Sciatic nerve (tissue), 2 donors: Measurements from ENCODE around the gene CNTN5. TPM values are rescaled to one million over a fixed set of nuclear protein-coding genes. Genes with fewer than 3 reads are reported as not detected.
"Not testable (repeated sequence)": the region's sequence is repeated elsewhere in the genome, so short reads cannot be mapped to it uniquely, and the experiment has no call there.

Experiments used
- ATAC-seq: fragments of 200-7000 bp; cut with Tn5 transposase; one replicate; pipeline ENCODE4 v1.9.1; 2020; ENCODE audit warnings: mild to moderate bottlenecking, moderate library complexity
- DNase-seq: peaks from one replicate; pipeline ENCODE4 v3.0.0-alpha.2; 2020; ENCODE audit warnings: low spot score
- intact Hi-C: fragments of 100-400 bp; cut with DNase I; formaldehyde crosslinking; loops from one replicate; pipeline ENCODE4 v1.14.2; 2022
- total RNA-seq: library from RNA; stranded (reverse); fragmentation: NEBNext Ultra II Directional; extraction: Animal tissue kit (Norgen Biotek cat#: 25700); gene quantifications from one replicate; pipeline ENCODE4 v1.2.1, GENCODE V29; 2021
- donor health status: DM: no; HTN: no; CAD: no.
- donor health status: DM: no; HTN: no; CAD: no.

The CNTN5 gene
- total RNA-seq, 1 donor from 2014 or later: not detected

GRCh38 chr11:99791354-99791753, 770.6 kb downstream of the CNTN5 start:
- DNase-seq (no peak), ATAC-seq (no peak)
- intact Hi-C loops: no loop called here

GRCh38 chr11:99795999-99796398, 775.2 kb downstream of the CNTN5 start:
- intact Hi-C loops: no loop called here
- ATAC-seq (no peak), DNase-seq (no peak)

DNA sequence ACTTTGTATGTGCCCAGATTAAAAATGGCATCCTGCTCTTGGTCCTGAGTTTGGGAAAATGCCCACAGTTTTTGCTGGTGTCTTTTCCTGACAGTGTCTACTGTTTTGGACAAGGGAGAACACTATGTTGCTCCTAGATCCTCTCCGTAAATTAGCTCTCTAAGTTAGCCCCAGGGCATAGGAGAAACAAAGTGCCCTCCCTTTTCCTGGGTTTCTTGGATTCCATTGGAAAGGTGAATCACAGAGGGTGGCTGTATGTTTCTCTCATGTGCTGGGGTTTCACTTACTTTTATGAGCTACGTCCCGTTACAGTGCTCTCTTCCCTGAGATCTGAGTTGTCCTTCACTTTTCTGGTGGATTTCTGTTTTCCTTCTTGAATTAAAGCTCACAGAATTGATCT, 782.8 kb downstream of the CNTN5 start:
- DNase-seq: no peak
- no peak for ATAC-seq
- intact Hi-C loops: no loop called here

DNA sequence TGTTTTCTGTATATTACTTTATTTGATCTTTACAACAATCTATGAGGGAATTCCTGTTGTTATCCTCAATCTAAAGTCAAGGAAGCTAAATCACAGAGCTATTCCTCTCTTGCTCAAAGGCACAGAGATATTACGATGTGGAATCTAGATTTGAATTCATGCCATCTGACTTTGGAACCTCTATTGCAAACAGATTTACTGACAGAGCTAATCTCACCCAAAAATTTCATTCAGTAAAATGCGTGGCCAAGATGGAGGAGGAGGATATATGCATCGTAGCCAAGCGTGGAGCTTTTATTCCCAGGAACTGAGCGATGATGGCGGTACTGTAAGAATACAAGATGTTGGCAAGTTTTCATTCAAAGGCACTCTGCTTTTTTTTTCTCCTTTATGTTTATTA, 791.8 kb downstream of the CNTN5 start:
- no peak for ATAC-seq
- intact Hi-C loops: no loop called here

GRCh38 chr11:99814021-99814420, 793.3 kb downstream of the CNTN5 start:
- ATAC-seq (no peak), DNase-seq (no peak)
- intact Hi-C loops: no loop called here

More for the DNA sequence above, 791.8 kb downstream of the CNTN5 start:
- DNase-seq: no peak

DNA sequence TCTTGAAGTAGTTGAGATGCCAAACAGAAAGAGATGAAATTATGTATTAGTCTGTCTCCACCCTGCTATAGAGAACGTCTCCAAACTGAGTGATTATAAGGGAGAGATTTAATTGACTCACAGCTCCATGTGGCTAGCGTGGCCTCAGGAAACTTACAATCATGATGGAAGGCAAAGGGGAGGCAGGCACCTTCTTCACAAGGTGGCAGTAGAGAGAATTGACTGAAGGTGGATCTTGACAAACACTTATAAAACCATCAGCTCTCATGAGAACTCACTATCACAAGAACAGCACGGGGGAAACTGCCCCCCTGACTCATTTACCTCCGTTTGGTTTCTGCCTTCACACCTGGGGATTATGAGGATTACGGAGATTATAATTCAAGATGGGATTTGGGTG, 794.0 kb downstream of the CNTN5 start:
- ATAC-seq: no peak
- intact Hi-C loops: no loop called here

DNA sequence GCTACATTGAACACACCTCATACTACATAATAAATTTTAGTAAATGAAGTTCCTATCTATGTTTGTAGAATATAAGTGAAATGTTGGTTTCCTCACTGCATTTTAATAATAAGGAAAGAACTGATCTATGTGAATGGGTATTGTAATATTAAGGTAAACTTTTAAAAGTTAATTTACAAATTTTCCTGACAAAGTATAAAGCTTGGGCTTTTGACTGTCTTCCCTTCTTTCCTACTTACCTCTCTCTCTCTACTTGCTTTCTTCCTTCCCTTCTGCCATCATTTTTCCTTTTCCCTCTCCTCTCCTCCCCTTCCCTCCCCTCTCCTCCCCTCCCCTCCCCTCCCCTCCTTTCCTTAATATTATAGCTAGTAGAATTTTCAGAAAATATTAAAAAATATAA, 798.2 kb downstream of the CNTN5 start:
- intact Hi-C loops: no loop called here
- no peak for ATAC-seq
- DNase-seq: no peak

More for the DNA sequence above, 794.0 kb downstream of the CNTN5 start:
- DNase-seq: no peak

GRCh38 chr11:99822846-99823565, 802.3 kb downstream of the CNTN5 start:
- intact Hi-C loops: no loop called here
- no peak for ATAC-seq
- no peak for DNase-seq

- ATAC-seq, DNase-seq, intact Hi-C loops: not testable (repeated sequence)
These were observed 816.0 kb downstream of the CNTN5 start for GRCh38 chr11:99836739-99837138.

DNA sequence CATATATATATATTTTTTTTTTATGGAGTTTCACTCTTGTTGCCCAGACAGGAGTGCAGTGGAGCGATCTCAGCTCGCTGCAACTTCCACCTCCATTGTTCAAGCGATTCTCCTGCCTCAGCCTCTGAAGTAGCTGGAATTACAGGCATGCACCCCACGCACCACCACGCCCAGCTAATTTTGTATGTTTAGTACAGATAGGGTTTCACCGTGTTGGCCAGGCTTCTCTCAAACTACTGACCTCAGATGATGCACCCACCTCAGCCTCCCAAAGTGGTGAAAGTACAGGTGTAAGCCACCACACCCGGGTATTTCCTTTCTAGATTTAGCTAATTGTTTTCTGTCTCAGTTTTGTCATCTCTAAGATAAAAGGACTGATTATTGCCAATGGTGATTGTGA, 821.1 kb downstream of the CNTN5 start:
- intact Hi-C loops: no loop called here
- DNase-seq (no peak), ATAC-seq (no peak)

GRCh38 chr11:99865951-99866350, 845.2 kb downstream of the CNTN5 start:
- ATAC-seq (no peak), DNase-seq (no peak)
- intact Hi-C loops: no loop called here

DNA sequence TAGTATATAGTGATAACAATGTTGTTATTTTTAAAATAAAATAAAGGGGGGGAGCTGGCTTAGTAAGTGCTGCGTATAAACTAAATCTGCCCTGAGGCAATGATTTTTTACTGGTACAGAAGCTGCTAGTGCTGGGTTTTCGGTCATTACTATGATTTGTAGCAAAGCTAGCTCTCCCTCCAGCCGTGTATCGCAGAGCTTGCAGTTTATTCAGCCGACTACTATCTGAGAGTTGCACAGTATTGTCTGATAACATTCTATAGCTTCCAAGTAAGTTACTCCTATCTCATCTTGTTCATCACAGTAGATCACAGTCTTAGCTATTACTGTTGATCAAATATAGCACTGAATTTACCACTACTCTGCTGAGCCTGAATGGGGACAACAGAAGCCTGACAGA, 860.9 kb downstream of the CNTN5 start:
- DNase-seq: no peak
- intact Hi-C loops: no loop called here
- no peak for ATAC-seq

DNA sequence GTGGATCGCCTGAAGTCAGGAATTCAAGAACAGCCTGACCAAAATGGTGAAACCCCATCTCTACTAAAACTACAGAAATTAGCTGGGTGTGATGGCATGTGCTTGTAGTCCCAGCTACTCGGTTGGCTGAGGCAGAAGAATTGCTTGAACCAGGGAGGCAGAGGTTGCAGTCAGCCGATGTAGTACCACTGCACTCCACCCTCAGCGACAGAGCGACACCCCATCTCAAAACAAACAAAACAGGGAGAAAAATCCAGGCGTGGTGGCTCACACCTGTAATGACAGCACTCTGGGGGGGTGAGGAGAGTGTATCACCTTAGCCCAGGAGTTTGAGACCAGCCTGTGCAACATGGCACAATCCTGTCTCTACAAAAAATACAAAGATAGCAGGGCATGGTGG, 864.0 kb downstream of the CNTN5 start:
- DNase-seq (no peak), ATAC-seq (no peak)
- intact Hi-C loops: no loop called here

GRCh38 chr11:99887481-99887880, 866.7 kb downstream of the CNTN5 start:
- DNase-seq (no peak), ATAC-seq (no peak)
- intact Hi-C loops: no loop called here

DNA sequence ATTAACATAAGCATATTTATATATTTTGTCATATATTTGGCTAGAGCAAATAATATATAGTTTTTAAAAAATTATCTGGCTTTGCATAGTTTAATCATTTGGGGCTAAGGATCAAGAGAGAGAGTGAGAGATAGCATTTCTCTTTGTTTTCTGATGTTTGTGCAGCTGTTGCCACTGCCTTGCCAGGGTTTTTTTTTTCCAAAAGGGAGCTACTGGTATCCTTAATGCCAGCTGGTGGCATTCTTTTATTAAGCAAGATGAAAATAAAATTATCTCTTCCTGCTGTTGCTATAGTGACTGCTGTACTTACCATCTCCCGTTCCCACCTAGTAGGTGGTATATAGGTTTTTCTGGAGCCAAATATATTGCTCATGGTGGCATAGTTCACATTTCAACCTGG, 873.1 kb downstream of the CNTN5 start:
- no peak for ATAC-seq
- intact Hi-C loops: no loop called here

DNA sequence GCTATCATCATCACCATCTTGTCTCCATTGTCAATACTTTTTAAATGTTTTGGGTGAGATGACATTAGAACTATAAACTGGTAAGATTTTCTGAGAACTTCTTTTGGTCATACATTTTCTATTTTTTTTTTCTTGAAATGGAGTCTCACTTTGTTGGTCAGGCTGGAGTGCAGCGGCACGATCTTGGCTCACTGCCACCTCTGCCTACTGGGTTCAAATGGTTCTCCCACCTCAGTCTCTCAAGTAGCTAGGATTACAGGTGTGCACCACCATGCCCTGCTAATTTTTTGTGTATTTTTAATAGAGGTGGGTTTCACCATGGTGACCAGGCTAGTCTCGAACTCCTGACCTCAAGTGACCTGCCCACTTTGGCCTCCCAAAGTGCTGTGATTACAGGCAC, 880.4 kb downstream of the CNTN5 start:
- DNase-seq (no peak), ATAC-seq (no peak)
- intact Hi-C loops: no loop called here

More for the DNA sequence above, 873.1 kb downstream of the CNTN5 start:
- no peak for DNase-seq

GRCh38 chr11:99911116-99911515, 890.4 kb downstream of the CNTN5 start:
- ATAC-seq (no peak), DNase-seq (no peak)
- intact Hi-C loops: no loop called here

DNA sequence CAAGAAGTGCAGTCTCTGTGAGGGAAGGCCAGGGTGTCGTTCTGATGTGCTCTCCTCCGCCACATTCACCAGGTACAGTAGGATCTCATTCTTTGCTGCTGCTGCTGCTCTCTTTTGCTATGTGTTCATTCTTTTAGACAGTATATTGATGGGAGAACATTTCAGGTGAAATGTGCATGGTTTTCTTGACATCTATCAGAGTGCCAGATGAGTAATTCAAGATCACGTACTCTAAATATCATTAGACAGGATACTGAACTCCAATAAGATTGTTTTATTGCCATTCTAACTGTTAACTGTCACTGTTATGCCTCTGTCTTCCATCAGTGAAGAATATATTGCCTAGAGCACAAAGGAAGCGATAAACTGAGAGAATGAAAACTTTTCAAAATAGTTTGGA, 895.3 kb downstream of the CNTN5 start:
- intact Hi-C loops: no loop called here
- no peak for ATAC-seq

DNA sequence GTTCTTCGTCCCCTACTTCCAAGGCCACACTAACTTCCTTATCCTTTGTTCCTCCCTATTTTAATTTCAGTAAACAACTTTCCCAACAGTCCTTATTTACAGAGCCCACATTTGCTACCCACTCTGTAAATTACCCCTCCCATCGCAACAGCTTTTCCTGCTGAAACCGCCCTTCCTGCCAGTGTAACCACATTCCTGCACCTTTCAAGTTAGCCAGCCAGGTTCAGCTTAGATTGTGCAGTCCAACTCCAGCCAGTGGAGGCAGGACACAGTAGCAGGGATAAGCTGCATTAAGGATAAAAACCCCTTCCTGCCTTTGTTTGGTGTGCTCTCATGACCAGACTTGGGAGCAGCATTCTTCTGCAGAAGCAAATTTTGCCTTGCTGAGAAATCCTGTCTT, 898.0 kb downstream of the CNTN5 start:
- ATAC-seq (no peak), DNase-seq (no peak)
- intact Hi-C loops: no loop called here

More for the DNA sequence above, 895.3 kb downstream of the CNTN5 start:
- DNase-seq: no peak

GRCh38 chr11:99920956-99921355, 900.2 kb downstream of the CNTN5 start:
- intact Hi-C loops: no loop called here

DNA sequence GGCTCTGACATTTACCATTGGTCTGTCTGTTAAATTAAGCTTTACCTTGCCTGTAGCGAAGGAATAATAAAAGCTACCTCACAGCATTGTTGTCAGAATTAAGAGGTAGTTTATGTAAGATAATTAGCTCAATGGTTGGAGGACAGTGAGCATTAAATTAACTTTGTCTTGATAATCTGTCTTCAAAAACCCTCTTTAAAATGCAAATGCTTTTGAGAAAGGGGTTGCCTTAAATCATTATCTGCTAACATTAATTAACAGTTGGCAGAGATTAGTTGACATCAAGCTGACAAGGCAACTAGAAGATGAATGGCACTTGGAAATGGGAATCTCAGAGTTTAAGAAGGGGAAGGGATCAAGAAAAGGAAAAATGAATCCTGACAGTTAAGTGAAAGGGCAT, 905.2 kb downstream of the CNTN5 start:
- intact Hi-C loops: no loop called here
- no peak for ATAC-seq
- no peak for DNase-seq

More at GRCh38 chr11:99920956-99921355, 900.2 kb downstream of the CNTN5 start:
- ATAC-seq (no peak), DNase-seq (no peak)
